Gastrocnemius medialis (tissue), 4 donors: ENCODE data around the gene CCDC9B.

Experiments
- POLR2A ChIP-seq, 2 donors: fragments of 450-650 bp; IDR thresholded peaks; one replicate each; pipeline ENCODE4 v1.6.1; 2017; ENCODE audit warnings: antibody characterized with exemption in 2 of 2, mild to moderate bottlenecking in 2 of 2, moderate library complexity in 2 of 2
- TF ChIP-seq, protein P1 (sequence below), 5 experiments: fragments of 450-650 bp in 3 of 5; fragments of 200-600 bp in 2 of 5; sonication (generic) in 2 of 5; IDR thresholded peaks in 4 of 5; conservative IDR thresholded peaks in 1 of 5; 1 replicate in 4 of 5; 2 replicates in 1 of 5; pipeline ENCODE4 v1.5.1; 2016 to 2019; ENCODE audit warnings: antibody characterized with exemption in 5 of 5, mild to moderate bottlenecking in 3 of 5, moderate library complexity in 3 of 5

GRCh38 chr15:40365624-40366456 lies 25.1 kb upstream of the CCDC9B start:
- TF ChIP-seq, protein P1, sequence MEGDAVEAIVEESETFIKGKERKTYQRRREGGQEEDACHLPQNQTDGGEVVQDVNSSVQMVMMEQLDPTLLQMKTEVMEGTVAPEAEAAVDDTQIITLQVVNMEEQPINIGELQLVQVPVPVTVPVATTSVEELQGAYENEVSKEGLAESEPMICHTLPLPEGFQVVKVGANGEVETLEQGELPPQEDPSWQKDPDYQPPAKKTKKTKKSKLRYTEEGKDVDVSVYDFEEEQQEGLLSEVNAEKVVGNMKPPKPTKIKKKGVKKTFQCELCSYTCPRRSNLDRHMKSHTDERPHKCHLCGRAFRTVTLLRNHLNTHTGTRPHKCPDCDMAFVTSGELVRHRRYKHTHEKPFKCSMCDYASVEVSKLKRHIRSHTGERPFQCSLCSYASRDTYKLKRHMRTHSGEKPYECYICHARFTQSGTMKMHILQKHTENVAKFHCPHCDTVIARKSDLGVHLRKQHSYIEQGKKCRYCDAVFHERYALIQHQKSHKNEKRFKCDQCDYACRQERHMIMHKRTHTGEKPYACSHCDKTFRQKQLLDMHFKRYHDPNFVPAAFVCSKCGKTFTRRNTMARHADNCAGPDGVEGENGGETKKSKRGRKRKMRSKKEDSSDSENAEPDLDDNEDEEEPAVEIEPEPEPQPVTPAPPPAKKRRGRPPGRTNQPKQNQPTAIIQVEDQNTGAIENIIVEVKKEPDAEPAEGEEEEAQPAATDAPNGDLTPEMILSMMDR (IDR thresholded peaks at IDR 0.05 in 4 of 5, conservative IDR thresholded peaks at IDR 0.05 in 1 of 5): no peak
- no peak for TF ChIP-seq POLR2A (IDR thresholded peaks at IDR 0.05)
